ENCODE results near the gene KRT6A.
"Not testable (repeated sequence)": the region's sequence is repeated elsewhere in the genome, so short reads cannot be mapped to it uniquely, and the experiment has no call there.

Gene KRT6A

GRCh38 chr12:52524241-52524897, 31.3 kb upstream of the KRT6A start:
- no peak for DNase-seq

- DNase-seq: no peak
Measured at GRCh38 chr12:52523824-52524223, 30.8 kb upstream of the KRT6A start.

- DNase-seq: no peak
Measured at GRCh38 chr12:52522346-52523011, 29.4 kb upstream of the KRT6A start.

DNA sequence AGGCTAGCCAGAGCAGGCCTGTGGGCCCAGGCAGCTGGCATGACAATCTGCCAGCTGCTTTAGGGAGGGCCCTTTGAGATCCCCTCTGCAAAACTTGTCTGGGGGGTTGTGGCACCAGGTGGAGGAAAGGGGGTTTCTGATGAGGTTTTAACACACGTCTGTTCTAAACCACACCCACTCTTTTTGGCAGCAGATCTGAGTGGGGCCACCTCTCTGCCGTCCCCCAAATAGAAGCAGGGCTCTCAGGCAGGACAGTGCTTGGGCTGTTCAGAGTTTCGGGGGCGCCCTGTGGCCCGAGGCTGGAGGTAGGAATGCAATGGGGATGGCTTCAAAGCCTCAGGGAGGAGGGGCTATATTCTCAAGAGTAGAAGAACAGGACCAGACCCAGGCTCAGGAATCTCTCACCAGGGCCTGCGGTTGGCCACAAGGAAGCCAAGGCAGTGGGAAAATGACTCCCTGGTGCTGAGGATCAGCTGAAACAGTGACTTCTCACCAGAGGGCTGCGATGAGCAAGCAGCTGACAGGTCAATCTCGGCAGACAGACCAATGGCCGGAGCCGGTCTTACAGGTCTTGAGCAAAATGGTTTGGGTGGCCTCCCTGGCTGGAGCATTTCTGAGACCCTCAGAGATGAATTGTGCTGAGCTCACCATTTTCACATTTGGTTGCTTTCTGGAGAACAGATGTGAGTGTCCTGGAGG, 28.7 kb upstream of the KRT6A start:
- no peak for DNase-seq

- no peak for DNase-seq
Measured at GRCh38 chr12:52521175-52521567, 28.1 kb upstream of the KRT6A start.

DNA sequence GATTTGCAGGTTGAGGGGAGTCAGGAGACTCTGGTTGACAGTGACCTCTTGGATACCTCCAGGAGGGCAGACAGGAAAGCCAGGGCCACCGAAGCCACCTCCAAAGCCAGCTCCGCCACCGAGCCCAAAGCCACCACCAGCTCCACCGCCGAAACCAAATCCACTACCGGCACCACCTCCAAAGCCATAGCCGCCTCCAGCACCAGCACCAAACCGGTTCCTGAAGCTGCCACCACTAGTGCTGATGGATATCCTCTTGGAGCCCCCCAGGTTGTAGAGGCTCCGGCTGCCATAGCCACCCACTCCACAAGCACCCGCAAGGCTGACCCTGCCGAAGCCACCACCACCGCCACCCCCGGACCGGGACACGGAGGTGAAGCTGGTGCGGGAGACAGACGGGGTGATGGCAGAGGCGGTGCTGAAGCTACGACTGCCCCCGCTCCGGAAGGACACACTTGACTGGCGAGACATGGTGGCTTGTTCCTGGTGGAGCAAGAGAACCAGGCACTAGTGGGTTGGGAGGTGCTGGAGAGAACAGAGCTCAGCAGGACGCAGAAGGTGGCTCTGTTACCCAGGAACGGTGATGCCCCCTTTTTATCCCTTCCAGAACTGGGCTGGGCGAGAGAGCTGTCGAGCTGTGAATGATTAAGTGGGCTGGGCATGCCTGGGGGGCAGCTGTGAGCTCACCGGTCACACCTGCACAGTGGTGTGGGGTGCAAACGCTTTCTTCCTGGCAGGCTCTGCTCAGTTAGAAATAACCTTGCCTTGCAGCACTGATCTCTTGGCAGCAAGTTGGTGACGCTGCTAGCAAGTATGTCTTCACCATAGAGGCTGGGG, 27.0 kb upstream of the KRT6A start, which contains the start of gene KRT5:
TSS of gene KRT5 (minus strand) at position 569 of the 837 bp plus-strand sequence. CDS start at position 471, 98 bp downstream.
- DNase-seq: no peak

DNA sequence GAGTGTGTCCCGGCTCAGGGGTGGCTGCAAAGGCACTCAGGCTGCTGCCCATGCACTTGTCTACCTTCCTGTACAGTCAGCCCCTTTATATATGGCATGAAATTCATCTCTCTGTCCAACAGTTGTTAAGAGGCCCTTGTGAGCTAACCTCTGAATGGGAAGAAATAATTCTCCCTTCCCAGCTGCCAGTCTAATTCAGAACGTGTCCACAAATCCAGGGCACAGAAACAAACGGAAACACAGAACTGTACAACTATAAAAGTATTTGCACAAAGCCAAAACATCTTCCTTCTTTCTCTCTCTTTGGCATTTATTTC, 26.3 kb upstream of the KRT6A start:
- no peak for DNase-seq

DNA sequence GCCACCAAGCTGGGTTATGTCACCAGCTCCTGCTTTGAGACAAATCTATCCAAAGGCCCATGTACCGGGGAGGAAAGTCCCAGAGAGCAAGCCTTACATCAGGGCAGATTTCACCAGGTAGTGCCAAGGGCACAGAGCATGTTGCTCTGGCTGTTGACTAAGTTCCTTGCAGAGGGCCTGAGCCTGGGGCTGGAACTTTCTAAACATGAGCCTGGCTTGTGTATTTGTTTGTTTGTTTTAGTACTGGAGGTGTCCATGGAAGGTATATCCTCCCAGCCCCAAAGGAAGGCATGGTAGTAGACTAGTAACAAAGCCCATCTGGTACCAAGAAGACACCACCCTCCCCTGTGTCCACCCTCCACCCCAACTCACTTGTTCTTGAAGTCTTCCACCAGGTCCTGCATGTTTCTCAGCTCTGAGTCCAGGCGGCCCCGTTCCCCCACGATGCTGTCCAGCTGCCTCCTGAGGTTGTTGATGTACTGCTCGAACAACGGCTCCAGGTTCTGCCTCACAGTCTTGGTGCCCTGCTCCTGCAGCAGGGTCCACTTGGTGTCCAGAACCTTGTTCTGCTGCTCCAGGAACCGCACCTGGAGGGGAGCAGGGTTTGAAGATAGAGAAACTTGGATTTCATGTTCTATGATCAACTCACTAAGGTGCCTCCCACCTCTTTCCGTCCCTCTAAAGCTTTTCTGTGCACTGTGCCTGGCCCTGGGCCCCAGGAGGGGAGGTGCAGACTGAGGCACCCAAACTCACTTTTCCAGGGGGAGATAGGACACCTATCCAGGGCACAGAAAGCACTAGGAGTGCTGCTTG, 25.7 kb upstream of the KRT6A start:
- no peak for DNase-seq

GRCh38 chr12:52517888-52518287, 24.8 kb upstream of the KRT6A start:
- no peak for DNase-seq

DNA sequence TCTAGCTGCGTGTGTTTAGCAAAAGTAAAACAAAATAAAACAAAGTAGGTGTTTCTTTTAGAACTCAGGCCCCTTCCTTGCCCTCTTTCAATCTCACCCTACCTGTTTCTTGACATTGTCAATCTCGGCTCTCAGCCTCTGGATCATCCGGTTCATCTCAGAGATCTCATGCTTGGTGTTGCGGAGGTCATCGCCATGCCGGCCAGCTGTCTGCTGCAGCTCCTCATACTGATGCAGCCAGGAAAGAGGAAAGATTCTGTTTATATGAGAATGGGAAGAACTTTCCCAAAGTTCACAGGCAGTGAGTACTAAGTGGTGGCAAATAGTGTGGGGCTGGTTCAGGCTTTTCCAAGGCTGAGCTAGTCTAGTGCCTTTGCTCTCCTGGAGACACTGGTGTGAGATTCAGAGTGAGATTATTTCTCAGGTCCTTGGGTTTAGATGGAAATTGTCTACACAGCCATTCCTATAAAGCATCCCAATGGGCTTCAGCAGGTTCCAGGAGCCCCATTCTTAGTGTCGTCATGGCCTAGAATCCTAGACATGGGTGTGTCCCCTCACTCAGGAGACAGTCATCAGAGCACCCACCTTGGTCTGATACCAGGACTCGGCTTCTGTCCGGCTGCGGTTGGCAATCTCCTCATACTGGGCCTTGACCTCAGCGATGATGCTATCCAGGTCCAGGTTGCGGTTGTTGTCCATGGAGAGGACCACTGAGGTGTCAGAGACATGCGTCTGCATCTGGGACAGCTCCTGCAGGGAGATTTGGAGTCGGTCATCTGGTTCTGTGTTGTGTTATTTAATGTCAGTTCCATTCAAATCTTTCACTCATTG, 24.2 kb upstream of the KRT6A start:
- no peak for DNase-seq

- no peak for DNase-seq
Measured at GRCh38 chr12:52515927-52516831, 23.1 kb upstream of the KRT6A start.

GRCh38 chr12:52515319-52515646, 22.2 kb upstream of the KRT6A start:
- no peak for DNase-seq

DNA sequence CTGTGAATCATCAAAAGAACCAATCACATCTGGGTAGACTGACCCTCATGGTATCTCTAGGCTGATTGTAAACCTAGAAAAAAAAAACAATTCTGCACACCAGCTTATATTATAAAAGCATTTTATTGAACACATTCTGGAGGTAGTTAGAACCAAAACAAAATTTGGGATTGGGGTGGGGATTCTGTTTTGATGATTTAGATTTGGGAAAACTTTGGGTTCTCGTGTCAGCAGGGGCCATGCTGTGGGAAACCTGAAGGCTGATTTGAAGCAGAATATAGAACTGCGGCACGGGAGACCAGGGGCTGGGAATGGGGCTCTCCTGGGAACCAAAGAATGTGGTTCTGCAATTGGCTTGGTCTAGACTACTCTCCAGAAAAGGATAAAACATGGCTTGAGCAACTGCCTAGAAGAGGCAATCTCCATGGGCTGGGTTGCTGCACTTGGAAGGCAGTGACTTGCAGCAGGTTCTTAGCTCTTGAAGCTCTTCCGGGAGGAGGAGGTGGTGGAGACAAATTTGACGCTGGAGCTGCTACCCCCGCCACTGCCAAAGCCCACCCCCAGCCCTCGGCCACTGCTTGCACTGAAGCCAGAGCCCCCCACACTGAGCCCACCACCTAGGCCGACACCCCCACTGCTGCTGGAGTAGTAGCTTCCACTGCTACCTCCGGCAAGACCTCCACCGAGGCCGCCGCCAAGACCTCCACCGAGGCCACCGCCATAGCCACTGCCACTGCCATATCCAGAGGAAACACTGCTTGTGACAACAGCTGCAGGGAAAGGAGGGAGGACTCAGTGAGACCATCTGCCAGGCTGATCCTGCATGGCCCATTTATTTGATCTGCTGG, 21.6 kb upstream of the KRT6A start:
- no peak for DNase-seq

GRCh38 chr12:52513736-52514135, 20.7 kb upstream of the KRT6A start:
- no peak for DNase-seq

GRCh38 chr12:52508211-52508610, 15.2 kb upstream of the KRT6A start:
- DNase-seq: no peak

DNA sequence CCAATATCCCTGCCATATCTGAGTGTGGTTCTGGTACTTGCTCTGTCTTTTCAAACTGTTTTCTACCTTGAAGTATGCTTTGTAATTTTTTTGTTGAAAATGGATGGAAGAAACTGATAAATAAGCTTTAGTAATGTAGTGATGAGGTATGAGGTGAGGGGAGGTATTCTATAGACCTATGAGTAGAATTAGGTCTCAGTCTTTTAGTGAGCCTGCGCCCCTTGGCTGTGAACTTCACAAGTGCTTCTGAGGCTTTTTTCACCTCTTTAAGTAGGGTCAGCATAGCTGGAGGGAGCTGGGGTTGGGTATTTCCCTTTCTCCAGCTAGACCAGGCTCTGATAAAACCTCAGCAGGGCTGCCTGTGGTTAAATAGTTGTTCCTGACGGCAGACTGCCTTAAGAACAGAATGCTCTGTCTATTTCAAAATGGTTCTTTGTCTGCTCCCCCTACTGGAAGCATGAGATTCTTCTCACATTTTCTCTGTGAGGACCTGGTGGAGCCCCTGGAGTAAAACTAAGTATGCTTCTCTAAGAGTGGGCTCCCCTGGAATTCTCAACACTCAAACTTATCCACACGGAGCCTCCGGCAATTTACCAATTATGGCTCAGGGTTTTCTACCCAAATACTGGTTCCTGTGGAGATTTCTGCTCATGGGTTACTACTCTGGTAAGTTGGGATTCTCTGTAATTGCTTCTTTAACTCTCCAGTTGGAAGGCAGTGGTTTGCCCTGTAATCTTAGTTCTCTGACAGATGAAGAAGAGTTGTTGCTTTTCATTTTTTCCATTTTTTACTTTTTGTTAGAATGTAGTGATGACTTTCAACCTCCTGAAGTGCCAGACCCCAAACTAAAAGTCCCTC, 14.0 kb upstream of the KRT6A start:
- no peak for DNase-seq

- no peak for DNase-seq
Measured at GRCh38 chr12:52502877-52503276, 9.8 kb upstream of the KRT6A start.

DNA sequence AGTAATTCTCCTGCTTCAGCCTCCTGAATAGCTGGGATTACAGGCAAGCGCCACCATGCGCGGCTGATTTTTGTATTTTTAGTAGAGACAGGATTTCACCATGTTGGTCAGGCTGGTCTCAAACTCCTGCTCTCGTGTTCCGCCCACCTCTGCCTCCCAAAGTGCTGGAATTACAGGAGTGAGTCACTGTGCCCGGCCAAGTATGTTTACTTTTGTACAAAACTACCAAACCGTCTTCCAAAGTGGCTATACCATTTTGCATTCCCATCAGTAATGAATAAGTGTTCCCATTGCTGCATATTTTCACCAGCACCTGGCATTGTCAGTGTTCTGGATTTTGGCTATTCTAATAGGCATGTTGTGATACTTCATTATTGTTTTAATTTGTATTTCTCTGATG, 8.4 kb upstream of the KRT6A start:
- DNase-seq: no peak

GRCh38 chr12:52500574-52500973, 7.5 kb upstream of the KRT6A start:
- DNase-seq: not testable (repeated sequence)
